ENCODE results near the gene IGSF3. TPM values are rescaled to one million over a fixed set of nuclear protein-coding genes. Genes with fewer than 3 reads are reported as not detected.
A peak's percentile ranks its signal among the peaks of the same experiment; 100 is the strongest.

The IGSF3 gene
- total RNA-seq, 1 experiment from 2014 or later: 32.4 TPM

DNA sequence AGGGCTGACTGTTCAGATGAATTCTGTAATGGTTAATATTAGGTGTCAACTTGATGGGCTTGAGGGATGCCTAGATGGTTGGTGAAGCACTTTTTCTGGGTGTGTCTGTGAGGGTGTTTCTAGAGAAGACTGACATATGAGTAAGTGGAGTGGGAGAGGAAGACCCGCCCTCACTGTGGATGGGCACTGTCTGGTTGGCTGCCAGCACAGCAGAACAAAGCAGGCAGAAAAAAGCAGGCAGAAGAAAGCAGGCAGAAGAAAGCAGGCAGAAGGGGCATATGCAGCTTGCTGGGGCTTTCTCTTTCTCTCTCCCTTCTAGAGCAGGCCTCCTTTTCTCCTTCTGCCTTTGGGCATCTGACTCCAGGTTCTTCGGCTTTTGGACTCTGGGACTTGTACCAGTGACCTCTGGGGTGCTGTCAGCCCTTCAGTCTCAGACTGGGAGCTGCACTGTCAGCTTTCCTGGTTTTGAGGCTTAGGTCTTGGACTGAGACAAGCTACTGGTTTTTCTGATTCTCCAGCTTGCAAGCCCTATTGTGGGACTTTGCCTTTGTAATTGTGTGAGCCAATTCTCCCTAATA, 43.8 kb upstream of the IGSF3 start:
- TF ChIP-seq ZBTB21 (CRISPR knock-in tag; IDR thresholded peaks at IDR 0.05; ENCODE audit: borderline replicate concordance): no peak
- TF ChIP-seq, protein P1, sequence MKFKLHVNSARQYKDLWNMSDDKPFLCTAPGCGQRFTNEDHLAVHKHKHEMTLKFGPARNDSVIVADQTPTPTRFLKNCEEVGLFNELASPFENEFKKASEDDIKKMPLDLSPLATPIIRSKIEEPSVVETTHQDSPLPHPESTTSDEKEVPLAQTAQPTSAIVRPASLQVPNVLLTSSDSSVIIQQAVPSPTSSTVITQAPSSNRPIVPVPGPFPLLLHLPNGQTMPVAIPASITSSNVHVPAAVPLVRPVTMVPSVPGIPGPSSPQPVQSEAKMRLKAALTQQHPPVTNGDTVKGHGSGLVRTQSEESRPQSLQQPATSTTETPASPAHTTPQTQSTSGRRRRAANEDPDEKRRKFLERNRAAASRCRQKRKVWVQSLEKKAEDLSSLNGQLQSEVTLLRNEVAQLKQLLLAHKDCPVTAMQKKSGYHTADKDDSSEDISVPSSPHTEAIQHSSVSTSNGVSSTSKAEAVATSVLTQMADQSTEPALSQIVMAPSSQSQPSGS (CRISPR knock-in tag; IDR thresholded peaks at IDR 0.05; ENCODE audit: borderline replicate concordance, low read depth): no peak
- TF ChIP-seq, protein P2, sequence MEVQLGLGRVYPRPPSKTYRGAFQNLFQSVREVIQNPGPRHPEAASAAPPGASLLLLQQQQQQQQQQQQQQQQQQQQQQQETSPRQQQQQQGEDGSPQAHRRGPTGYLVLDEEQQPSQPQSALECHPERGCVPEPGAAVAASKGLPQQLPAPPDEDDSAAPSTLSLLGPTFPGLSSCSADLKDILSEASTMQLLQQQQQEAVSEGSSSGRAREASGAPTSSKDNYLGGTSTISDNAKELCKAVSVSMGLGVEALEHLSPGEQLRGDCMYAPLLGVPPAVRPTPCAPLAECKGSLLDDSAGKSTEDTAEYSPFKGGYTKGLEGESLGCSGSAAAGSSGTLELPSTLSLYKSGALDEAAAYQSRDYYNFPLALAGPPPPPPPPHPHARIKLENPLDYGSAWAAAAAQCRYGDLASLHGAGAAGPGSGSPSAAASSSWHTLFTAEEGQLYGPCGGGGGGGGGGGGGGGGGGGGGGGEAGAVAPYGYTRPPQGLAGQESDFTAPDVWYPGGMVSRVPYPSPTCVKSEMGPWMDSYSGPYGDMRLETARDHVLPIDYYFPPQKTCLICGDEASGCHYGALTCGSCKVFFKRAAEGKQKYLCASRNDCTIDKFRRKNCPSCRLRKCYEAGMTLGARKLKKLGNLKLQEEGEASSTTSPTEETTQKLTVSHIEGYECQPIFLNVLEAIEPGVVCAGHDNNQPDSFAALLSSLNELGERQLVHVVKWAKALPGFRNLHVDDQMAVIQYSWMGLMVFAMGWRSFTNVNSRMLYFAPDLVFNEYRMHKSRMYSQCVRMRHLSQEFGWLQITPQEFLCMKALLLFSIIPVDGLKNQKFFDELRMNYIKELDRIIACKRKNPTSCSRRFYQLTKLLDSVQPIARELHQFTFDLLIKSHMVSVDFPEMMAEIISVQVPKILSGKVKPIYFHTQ (CRISPR knock-in tag; IDR thresholded peaks at IDR 0.05): no peak
- no peak for TF ChIP-seq OVOL2 (CRISPR knock-in tag; IDR thresholded peaks at IDR 0.05; ENCODE audit: borderline replicate concordance)
- TF ChIP-seq NR2C2 (CRISPR knock-in tag; IDR thresholded peaks at IDR 0.05): no peak
- no peak for TF ChIP-seq CBFB (CRISPR knock-in tag; IDR thresholded peaks at IDR 0.05; ENCODE audit: low read depth)
- no peak for TF ChIP-seq GRHL2 (CRISPR knock-in tag; IDR thresholded peaks at IDR 0.05; ENCODE audit: insufficient replicate concordance, severe bottlenecking)
- no peak for TF ChIP-seq ZNF219 (CRISPR knock-in tag; IDR thresholded peaks at IDR 0.05; ENCODE audit: borderline replicate concordance)
- no peak for TF ChIP-seq FOXJ3 (CRISPR knock-in tag; IDR thresholded peaks at IDR 0.05; ENCODE audit: borderline replicate concordance)
- TF ChIP-seq, protein P3, sequence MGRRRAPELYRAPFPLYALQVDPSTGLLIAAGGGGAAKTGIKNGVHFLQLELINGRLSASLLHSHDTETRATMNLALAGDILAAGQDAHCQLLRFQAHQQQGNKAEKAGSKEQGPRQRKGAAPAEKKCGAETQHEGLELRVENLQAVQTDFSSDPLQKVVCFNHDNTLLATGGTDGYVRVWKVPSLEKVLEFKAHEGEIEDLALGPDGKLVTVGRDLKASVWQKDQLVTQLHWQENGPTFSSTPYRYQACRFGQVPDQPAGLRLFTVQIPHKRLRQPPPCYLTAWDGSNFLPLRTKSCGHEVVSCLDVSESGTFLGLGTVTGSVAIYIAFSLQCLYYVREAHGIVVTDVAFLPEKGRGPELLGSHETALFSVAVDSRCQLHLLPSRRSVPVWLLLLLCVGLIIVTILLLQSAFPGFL (CRISPR knock-in tag; IDR thresholded peaks at IDR 0.05; ENCODE audit: borderline replicate concordance): no peak
- TF ChIP-seq IRF2 (CRISPR knock-in tag; IDR thresholded peaks at IDR 0.05; ENCODE audit: borderline replicate concordance, low read depth): no peak
- TF ChIP-seq, protein P4, sequence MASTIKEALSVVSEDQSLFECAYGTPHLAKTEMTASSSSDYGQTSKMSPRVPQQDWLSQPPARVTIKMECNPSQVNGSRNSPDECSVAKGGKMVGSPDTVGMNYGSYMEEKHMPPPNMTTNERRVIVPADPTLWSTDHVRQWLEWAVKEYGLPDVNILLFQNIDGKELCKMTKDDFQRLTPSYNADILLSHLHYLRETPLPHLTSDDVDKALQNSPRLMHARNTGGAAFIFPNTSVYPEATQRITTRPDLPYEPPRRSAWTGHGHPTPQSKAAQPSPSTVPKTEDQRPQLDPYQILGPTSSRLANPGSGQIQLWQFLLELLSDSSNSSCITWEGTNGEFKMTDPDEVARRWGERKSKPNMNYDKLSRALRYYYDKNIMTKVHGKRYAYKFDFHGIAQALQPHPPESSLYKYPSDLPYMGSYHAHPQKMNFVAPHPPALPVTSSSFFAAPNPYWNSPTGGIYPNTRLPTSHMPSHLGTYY (CRISPR knock-in tag; IDR thresholded peaks at IDR 0.05): no peak
- TF ChIP-seq, protein P5, sequence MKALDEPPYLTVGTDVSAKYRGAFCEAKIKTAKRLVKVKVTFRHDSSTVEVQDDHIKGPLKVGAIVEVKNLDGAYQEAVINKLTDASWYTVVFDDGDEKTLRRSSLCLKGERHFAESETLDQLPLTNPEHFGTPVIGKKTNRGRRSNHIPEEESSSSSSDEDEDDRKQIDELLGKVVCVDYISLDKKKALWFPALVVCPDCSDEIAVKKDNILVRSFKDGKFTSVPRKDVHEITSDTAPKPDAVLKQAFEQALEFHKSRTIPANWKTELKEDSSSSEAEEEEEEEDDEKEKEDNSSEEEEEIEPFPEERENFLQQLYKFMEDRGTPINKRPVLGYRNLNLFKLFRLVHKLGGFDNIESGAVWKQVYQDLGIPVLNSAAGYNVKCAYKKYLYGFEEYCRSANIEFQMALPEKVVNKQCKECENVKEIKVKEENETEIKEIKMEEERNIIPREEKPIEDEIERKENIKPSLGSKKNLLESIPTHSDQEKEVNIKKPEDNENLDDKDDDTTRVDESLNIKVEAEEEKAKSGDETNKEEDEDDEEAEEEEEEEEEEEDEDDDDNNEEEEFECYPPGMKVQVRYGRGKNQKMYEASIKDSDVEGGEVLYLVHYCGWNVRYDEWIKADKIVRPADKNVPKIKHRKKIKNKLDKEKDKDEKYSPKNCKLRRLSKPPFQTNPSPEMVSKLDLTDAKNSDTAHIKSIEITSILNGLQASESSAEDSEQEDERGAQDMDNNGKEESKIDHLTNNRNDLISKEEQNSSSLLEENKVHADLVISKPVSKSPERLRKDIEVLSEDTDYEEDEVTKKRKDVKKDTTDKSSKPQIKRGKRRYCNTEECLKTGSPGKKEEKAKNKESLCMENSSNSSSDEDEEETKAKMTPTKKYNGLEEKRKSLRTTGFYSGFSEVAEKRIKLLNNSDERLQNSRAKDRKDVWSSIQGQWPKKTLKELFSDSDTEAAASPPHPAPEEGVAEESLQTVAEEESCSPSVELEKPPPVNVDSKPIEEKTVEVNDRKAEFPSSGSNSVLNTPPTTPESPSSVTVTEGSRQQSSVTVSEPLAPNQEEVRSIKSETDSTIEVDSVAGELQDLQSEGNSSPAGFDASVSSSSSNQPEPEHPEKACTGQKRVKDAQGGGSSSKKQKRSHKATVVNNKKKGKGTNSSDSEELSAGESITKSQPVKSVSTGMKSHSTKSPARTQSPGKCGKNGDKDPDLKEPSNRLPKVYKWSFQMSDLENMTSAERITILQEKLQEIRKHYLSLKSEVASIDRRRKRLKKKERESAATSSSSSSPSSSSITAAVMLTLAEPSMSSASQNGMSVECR (CRISPR knock-in tag; IDR thresholded peaks at IDR 0.05; ENCODE audit: borderline replicate concordance): no peak
- no peak for TF ChIP-seq TEAD1 (CRISPR knock-in tag; IDR thresholded peaks at IDR 0.05)
- no peak for TF ChIP-seq EMX1 (CRISPR knock-in tag; IDR thresholded peaks at IDR 0.05)
- TF ChIP-seq RELA (CRISPR knock-in tag; IDR thresholded peaks at IDR 0.05; ENCODE audit: borderline replicate concordance): no peak
- TF ChIP-seq NR3C1 (CRISPR knock-in tag; conservative IDR thresholded peaks at IDR 0.05; ENCODE audit: low read depth): no peak
- TF ChIP-seq, protein P6, sequence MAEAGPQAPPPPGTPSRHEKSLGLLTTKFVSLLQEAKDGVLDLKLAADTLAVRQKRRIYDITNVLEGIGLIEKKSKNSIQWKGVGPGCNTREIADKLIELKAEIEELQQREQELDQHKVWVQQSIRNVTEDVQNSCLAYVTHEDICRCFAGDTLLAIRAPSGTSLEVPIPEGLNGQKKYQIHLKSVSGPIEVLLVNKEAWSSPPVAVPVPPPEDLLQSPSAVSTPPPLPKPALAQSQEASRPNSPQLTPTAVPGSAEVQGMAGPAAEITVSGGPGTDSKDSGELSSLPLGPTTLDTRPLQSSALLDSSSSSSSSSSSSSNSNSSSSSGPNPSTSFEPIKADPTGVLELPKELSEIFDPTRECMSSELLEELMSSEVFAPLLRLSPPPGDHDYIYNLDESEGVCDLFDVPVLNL (CRISPR knock-in tag; IDR thresholded peaks at IDR 0.05; ENCODE audit: borderline replicate concordance, low read depth): no peak
- TF ChIP-seq, protein P7, sequence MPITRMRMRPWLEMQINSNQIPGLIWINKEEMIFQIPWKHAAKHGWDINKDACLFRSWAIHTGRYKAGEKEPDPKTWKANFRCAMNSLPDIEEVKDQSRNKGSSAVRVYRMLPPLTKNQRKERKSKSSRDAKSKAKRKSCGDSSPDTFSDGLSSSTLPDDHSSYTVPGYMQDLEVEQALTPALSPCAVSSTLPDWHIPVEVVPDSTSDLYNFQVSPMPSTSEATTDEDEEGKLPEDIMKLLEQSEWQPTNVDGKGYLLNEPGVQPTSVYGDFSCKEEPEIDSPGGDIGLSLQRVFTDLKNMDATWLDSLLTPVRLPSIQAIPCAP (CRISPR knock-in tag; IDR thresholded peaks at IDR 0.05): no peak
- TF ChIP-seq SMAD4 (CRISPR knock-in tag; IDR thresholded peaks at IDR 0.05): no peak
- Mint-ChIP-seq H3K4me1 (peaks cover 60% of the 10 kb centered on the region), H3K4me3 (no peak overlapping the region), H3K36me3 (peaks cover 16% of the 10 kb centered on the region), H3K9me3 (peaks cover 30% of the 10 kb centered on the region), H3K27me3 (ENCODE audit: low read depth) (no peaks in the 10 kb centered on the region), H3K27ac (peak overlapping the region; percentile 66; the same call in 1 of the 2 replicates)
- ChIA-PET POLR2A (no interaction called here), CTCF (interaction anchor here (0.8 to 1.4 kb wide), 2 partner anchors 14 to 39 kb away, joined by 4 to 6 read pairs; no protein-coding TSS in a partner anchor)
- peak; percentile 82 for ATAC-seq
- no peak for DNase-seq (ENCODE audit: low spot score)

Measured in WTC11 (cell line).